ENCODE data around the gene SCO1. TPM values are rescaled to one million over a fixed set of nuclear protein-coding genes. Genes with fewer than 3 reads are reported as not detected.
A peak's percentile ranks its signal among the peaks of the same experiment; 100 is the strongest.

Gene SCO1
- total and polyA plus RNA-seq, 2 of the 4 experiments (the other 2 are of a cell fraction), result 17.0 to 21.7 TPM

DNA sequence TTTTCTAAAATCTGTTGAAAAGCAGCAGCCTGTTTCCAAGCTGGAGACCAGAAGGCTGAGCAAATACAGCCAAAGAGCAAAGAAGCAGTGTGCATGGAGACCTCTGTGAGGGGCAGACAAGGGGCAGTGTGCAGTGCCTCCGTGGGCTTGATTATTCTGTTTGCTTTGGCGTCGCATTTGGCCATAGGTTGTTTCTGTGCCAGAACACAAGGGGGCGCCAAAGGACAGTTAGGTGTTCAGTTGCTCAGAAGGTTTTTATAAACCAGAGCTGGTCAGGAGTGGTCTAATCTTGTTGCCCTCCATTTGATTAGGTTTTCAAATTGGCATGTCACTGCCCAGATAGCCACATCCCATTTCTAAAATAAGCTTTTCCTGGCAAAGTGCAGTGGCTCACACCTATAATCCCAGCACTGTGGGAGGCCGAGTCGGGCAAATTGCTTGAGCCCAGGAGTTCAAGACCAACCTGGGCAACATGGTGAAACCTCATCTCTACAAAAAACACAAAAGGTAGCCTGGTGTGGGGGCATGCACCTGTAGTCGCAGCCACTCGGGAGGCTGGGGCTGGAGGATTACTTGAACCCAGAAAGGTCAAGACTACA lies 50.8 kb downstream of the SCO1 start:
- no peak overlapping the region for H3K27ac ChIP-seq (ENCODE audit: insufficient read depth, low read length)
- no peak overlapping the region for H3K23ac ChIP-seq (ENCODE audit: low read depth, low read length)
- H2BK120ac ChIP-seq (ENCODE audit: low read depth, low read length), result no peak overlapping the region
- H2BK20ac ChIP-seq (ENCODE audit: low read depth, low read length), result no peak overlapping the region
- no peak overlapping the region for H3K4me3 ChIP-seq (ENCODE audit: insufficient read depth, low read depth, low read length)
- no TSS peak for BruUV-seq (replicated peaks)
- no peak overlapping the region for H3K56ac ChIP-seq (ENCODE audit: extremely low read depth, insufficient read depth, low read length)
- in situ Hi-C loops (cut with MboI; ENCODE audit: low sequenced_read_pairs) (loop anchor here (5.0 to 10.0 kb wide), 2 partner anchors 88 to 196 kb away; partner anchors contain the start of gene TMEM220), intact Hi-C loops (cut with micrococcal nuclease) (loop anchor here (1.0 to 5.0 kb wide), 7 partner anchors 36 to 1341 kb away; partner anchors contain the start of genes ADPRM and SCO1), dilution Hi-C loops (cut with HindIII; ENCODE audit: low sequenced_read_pairs, unreplicated experiment) (no loop called here)
- ChIA-PET CTCF (interaction anchor here (0.5 to 1.8 kb wide), 10 partner anchors 9 to 1997 kb away, joined by 3 to 8 read pairs (median 5); no protein-coding TSS in a partner anchor), POLR2A (ENCODE audit: unreplicated experiment) (no interaction called here)
- no peaks in the 10 kb centered on the region for H3K36me3 ChIP-seq (ENCODE audit: control insufficient read depth, insufficient read depth, low read length)
- no peak overlapping the region for H2BK5ac ChIP-seq (ENCODE audit: low read depth, low read length, poor library complexity, severe bottlenecking)
- H3K27me3 ChIP-seq (ENCODE audit: control insufficient read depth, insufficient read depth, low read length), result no peaks in the 10 kb centered on the region
- H3K4me2 ChIP-seq (ENCODE audit: low read depth, low read length), result no peak overlapping the region
- H2AFZ ChIP-seq (replicated peaks; ENCODE audit: low read length, poor library complexity), result peak overlapping the region; percentile 40
- H3K4me1 ChIP-seq (ENCODE audit: control insufficient read depth, insufficient read depth, low read length), result no peaks in the 10 kb centered on the region; the same call in 1 of the 2 replicates
- no peak overlapping the region for H2AK9ac ChIP-seq (replicated peaks; ENCODE audit: low read depth, low read length, poor library complexity)
- no peak overlapping the region for H4K5ac ChIP-seq (ENCODE audit: low read depth, low read length)
- 47% methylated on average over 3 of the region's 8 CpGs; no CpG with 5 or more reads in 1 of the 2 experiments for WGBS, 2 experiments (ENCODE audit: extremely low coverage in 2 of 2, insufficient read length in 1 of 2)
- peak; percentile 70 for DNase-seq
- H3K9ac ChIP-seq (ENCODE audit: low read depth, low read length), result no peak overlapping the region
- H4K8ac ChIP-seq (ENCODE audit: low read depth in 2 of 2, low read length in 2 of 2), result no peak overlapping the region
- no peak overlapping the region for H3K18ac ChIP-seq (ENCODE audit: low read depth, low read length)
- ATAC-seq (ENCODE audit: low read depth), result peak; percentile 93
- no peaks in the 10 kb centered on the region for H3K9me1 ChIP-seq (ENCODE audit: insufficient read depth, low read length)
- H3K9me3 ChIP-seq (ENCODE audit: control insufficient read depth, insufficient read depth, low read length), result no peaks in the 10 kb centered on the region
- H3K14ac ChIP-seq (replicated peaks; ENCODE audit: low read depth, low read length), result no peak overlapping the region
- H4K91ac ChIP-seq (ENCODE audit: insufficient read depth, low read depth, low read length), result no peak overlapping the region
- no peak overlapping the region for H2BK15ac ChIP-seq (ENCODE audit: low read depth, low read length)
- H3K79me1 ChIP-seq (ENCODE audit: low read depth in 1 of 2, low read length in 2 of 2), result no peaks in the 10 kb centered on the region
- no peak overlapping the region for H3K4ac ChIP-seq (ENCODE audit: low read depth, low read length)
- H2AK5ac ChIP-seq (ENCODE audit: low read depth, low read length), result no peak overlapping the region
- H4K20me1 ChIP-seq (ENCODE audit: insufficient read depth, low read length), result no peaks in the 10 kb centered on the region
- TF ChIP-seq RFX5 (IDR thresholded peaks at IDR 0.05; ENCODE audit: low read depth, low read length) (no peak), MAZ (IDR thresholded peaks at IDR 0.05; ENCODE audit: borderline replicate concordance, low read depth, low read length) (no peak), RAD21 (IDR thresholded peaks at IDR 0.05; ENCODE audit: low read length) (peak; percentile 87), MAFK (IDR thresholded peaks at IDR 0.05; ENCODE audit: low read depth, low read length) (no peak), CEBPB (IDR thresholded peaks at IDR 0.05; ENCODE audit: low read depth, low read length) (no peak), FOS (IDR thresholded peaks at IDR 0.05; ENCODE audit: low read depth, low read length) (no peak), RCOR1 (IDR thresholded peaks at IDR 0.05; ENCODE audit: insufficient replicate concordance, low read length) (no peak), BHLHE40 (IDR thresholded peaks at IDR 0.05; ENCODE audit: low read depth, low read length) (no peak), POLR2A (IDR thresholded peaks at IDR 0.05; ENCODE audit: low read depth, low read length) (0 out of 2 replicates have a peak, but pooled peaks have one; percentile 25), CHD1 (IDR thresholded peaks at IDR 0.05; ENCODE audit: low read depth, low read length) (no peak), MXI1 (IDR thresholded peaks at IDR 0.05; ENCODE audit: borderline replicate concordance, low read depth, low read length) (no peak), SMC3 (IDR thresholded peaks at IDR 0.05; ENCODE audit: low read depth, low read length) (peak; percentile 83)
- TF ChIP-seq, protein P1, sequence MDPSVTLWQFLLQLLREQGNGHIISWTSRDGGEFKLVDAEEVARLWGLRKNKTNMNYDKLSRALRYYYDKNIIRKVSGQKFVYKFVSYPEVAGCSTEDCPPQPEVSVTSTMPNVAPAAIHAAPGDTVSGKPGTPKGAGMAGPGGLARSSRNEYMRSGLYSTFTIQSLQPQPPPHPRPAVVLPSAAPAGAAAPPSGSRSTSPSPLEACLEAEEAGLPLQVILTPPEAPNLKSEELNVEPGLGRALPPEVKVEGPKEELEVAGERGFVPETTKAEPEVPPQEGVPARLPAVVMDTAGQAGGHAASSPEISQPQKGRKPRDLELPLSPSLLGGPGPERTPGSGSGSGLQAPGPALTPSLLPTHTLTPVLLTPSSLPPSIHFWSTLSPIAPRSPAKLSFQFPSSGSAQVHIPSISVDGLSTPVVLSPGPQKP (IDR thresholded peaks at IDR 0.05; ENCODE audit: borderline replicate concordance, low read depth, low read length), result no peak
- TF ChIP-seq, protein P2, sequence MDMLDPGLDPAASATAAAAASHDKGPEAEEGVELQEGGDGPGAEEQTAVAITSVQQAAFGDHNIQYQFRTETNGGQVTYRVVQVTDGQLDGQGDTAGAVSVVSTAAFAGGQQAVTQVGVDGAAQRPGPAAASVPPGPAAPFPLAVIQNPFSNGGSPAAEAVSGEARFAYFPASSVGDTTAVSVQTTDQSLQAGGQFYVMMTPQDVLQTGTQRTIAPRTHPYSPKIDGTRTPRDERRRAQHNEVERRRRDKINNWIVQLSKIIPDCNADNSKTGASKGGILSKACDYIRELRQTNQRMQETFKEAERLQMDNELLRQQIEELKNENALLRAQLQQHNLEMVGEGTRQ (IDR thresholded peaks at IDR 0.05; ENCODE audit: low read depth, low read length), result no peak
- TF ChIP-seq, protein P3, sequence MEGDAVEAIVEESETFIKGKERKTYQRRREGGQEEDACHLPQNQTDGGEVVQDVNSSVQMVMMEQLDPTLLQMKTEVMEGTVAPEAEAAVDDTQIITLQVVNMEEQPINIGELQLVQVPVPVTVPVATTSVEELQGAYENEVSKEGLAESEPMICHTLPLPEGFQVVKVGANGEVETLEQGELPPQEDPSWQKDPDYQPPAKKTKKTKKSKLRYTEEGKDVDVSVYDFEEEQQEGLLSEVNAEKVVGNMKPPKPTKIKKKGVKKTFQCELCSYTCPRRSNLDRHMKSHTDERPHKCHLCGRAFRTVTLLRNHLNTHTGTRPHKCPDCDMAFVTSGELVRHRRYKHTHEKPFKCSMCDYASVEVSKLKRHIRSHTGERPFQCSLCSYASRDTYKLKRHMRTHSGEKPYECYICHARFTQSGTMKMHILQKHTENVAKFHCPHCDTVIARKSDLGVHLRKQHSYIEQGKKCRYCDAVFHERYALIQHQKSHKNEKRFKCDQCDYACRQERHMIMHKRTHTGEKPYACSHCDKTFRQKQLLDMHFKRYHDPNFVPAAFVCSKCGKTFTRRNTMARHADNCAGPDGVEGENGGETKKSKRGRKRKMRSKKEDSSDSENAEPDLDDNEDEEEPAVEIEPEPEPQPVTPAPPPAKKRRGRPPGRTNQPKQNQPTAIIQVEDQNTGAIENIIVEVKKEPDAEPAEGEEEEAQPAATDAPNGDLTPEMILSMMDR (conservative IDR thresholded peaks at IDR 0.05; ENCODE audit: low read depth, low read length), result peak; percentile 90
